ENCODE data around the gene TXN2.

GRCh38 chr22:36512333-36512732, 30.9 kb upstream of the TXN2 start:
- TF ChIP-seq CTCF (IDR thresholded peaks at IDR 0.05), result no peak
- no peak for TF ChIP-seq ZFX (IDR thresholded peaks at IDR 0.05; ENCODE audit: borderline replicate concordance)
